Endothelial cell of umbilical vein (primary cell): ENCODE results near the gene MAGED4. TPM values are rescaled to one million over a fixed set of nuclear protein-coding genes. Genes with fewer than 3 reads are reported as not detected.
"Not testable (repeated sequence)": the region's sequence is repeated elsewhere in the genome, so short reads cannot be mapped to it uniquely, and the experiment has no call there.

ENCODE experiments used
- BruUV-seq: library from RNA; stranded (reverse); fragments of 400-500 nt; replicated peaks from 2 replicates; lab custom pipeline; 2021; lab: Mats Ljungman, UMichigan
- CTCF ChIA-PET: fragments of 300-600, 350-600 bp; sonication (Branson Sonifier 250); formaldehyde crosslinking; loops from one replicate; lab custom pipeline; 2021; ENCODE audit warnings: antibody characterized with exemption, inconsistent platforms; lab: Charles Lee
- POLR2A ChIA-PET: fragments of 300-600, 350-600 bp; sonication (Branson Sonifier 250); formaldehyde crosslinking; loops from one replicate; lab custom pipeline; 2021; ENCODE audit warnings: antibody characterized with exemption, inconsistent platforms; lab: Charles Lee
- DNase-seq: peaks from one replicate; pipeline ENCODE4 v3.0.0-alpha.2; 2011; ENCODE audit warnings: low read depth, low spot score
- FAIRE-seq: peaks from 2 replicates; lab custom pipeline; 2011; peaks lifted over from hg19 to GRCh38; lab: Jason Lieb, UNC
- H2AFZ ChIP-seq: 2 replicates; pipeline ENCODE4 v1.6.0; 2012; ENCODE audit warnings: low read depth, low read length, control low read depth, inconsistent platforms
- H3K27ac ChIP-seq: 2 replicates; pipeline ENCODE4 v1.5.1; 2011; ENCODE audit warnings: low read depth, mild to moderate bottlenecking, control low read depth, low read length, moderate library complexity; ENCODE audit not compliant: insufficient read depth
- H3K27me3 ChIP-seq, 2 experiments: 2 replicates each; pipeline versions ENCODE4 v1.6.0 to v1.6.1; 2011; ENCODE audit warnings: low read length in 2 of 2, mixed read lengths in 1 of 2; ENCODE audit not compliant: control insufficient read depth in 2 of 2, insufficient read depth in 2 of 2
- H3K36me3 ChIP-seq, 2 experiments: 2 replicates in 1 of 2; 3 replicates in 1 of 2; pipeline ENCODE4 v1.5.1; 2011; ENCODE audit warnings: low read length in 2 of 2, mild to moderate bottlenecking in 1 of 2, moderate library complexity in 1 of 2; ENCODE audit not compliant: control insufficient read depth in 2 of 2, insufficient read depth in 2 of 2; ENCODE audit errors: extremely low read depth in 1 of 2
- H3K4me1 ChIP-seq: 3 replicates; pipeline ENCODE4 v1.5.1; 2011; ENCODE audit warnings: mild to moderate bottlenecking, low read length; ENCODE audit not compliant: control insufficient read depth, insufficient read depth; ENCODE audit errors: extremely low read depth
- H3K4me2 ChIP-seq: 2 replicates; pipeline ENCODE4 v1.6.1; 2011; ENCODE audit warnings: low read length, control low read depth, mixed read lengths; ENCODE audit not compliant: insufficient read depth
- H3K4me3 ChIP-seq, 3 experiments: fragments of 200-600 bp in 1 of 3; sonication (generic), shearing (Covaris generic) in 1 of 3; replicated peaks in 1 of 3; 2 replicates each; pipeline ENCODE4 v1.5.1; 2011 to 2016; ENCODE audit warnings: control low read depth in 3 of 3, low read length in 3 of 3, mild to moderate bottlenecking in 2 of 3, inconsistent platforms in 1 of 3, low read depth in 1 of 3, moderate library complexity in 1 of 3; ENCODE audit not compliant: insufficient read depth in 1 of 3
- H3K79me2 ChIP-seq: 2 replicates; pipeline ENCODE4 v1.6.0; 2012; ENCODE audit warnings: low read length, inconsistent platforms; ENCODE audit not compliant: control insufficient read depth, insufficient read depth
- H3K9ac ChIP-seq: replicated peaks from 2 replicates; pipeline ENCODE3; 2011; ENCODE audit warnings: low read length, control low read depth; ENCODE audit not compliant: insufficient read depth; ENCODE audit errors: extremely low read depth
- H3K9me1 ChIP-seq: replicated peaks from 3 replicates; pipeline ENCODE4 v1.6.0; 2011; ENCODE audit warnings: mild to moderate bottlenecking, low read length; ENCODE audit not compliant: control insufficient read depth, insufficient read depth; ENCODE audit errors: extremely low read depth
- H3K9me3 ChIP-seq: replicated peaks from 2 replicates; pipeline ENCODE4 v1.5.1; 2012; ENCODE audit warnings: low read length, inconsistent platforms; ENCODE audit not compliant: control insufficient read depth, insufficient read depth
- H4K20me1 ChIP-seq: replicated peaks from 2 replicates; pipeline ENCODE3; 2011; ENCODE audit warnings: mild to moderate bottlenecking, low read length; ENCODE audit not compliant: control insufficient read depth, insufficient read depth; ENCODE audit errors: extremely low read depth
- dilution Hi-C: fragments of 300-500 bp; cut with MboI; formaldehyde crosslinking; loops from one replicate; pipeline ENCODE4 v1.15.0; 2019; ENCODE audit warnings: low sequenced_read_pairs; ENCODE audit not compliant: extremely low pct_ligation_motif_present
- intact Hi-C: fragments of 100-400 bp; cut with micrococcal nuclease; formaldehyde crosslinking; loops from one replicate; pipeline ENCODE4 v1.10.0; 2022
- polyA plus RNA-seq, 4 experiments: library from polyadenylated mRNA; depleted of rRNA in 3 of 4; stranded (reverse) in 3 of 4; unstranded in 1 of 4; fragments of >200 nt; gene quantifications; 2 replicates each; pipeline versions ENCODE4 v1.2.1 to v1.2.3, GENCODE V29; 2011 to 2012; ENCODE audit warnings: missing spikeins in 1 of 4
- total RNA-seq: library from RNA; stranded (reverse); gene quantifications from 2 replicates; pipeline ENCODE4 v1.2.3, GENCODE V29; 2021

Gene MAGED4
- total and polyA plus RNA-seq, 2 donors (not counting 3 experiments of a cell fraction or from before 2014, with no cell fraction given): 7.7 to 25.3 TPM

DNA sequence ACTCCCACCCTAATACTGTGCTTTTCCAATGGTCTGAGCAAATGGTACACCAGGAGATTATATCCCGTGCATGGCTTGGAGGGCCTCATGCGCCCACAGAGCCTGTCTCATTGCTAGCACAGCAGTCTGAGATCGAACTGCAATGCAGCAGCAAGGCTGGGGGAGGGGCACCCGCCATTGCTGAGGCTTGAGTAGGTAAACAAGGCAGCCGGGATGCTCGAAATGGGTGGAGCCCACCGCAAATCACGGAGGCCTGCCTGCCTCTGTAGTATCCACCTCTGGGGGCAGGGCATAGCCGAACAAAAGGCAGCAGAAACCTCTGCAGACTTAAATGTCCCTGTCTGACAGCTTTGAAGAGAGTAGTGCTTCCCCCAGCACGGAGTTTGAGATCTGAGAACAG, 13.6 kb upstream of the MAGED4 start:
- H3K4me3 ChIP-seq, BruUV-seq, H3K4me2 ChIP-seq, H3K9me3 ChIP-seq, H3K27me3 ChIP-seq, POLR2A ChIA-PET, CTCF ChIA-PET, DNase-seq, intact Hi-C loops, FAIRE-seq, H3K79me2 ChIP-seq, H3K4me1 ChIP-seq, H3K36me3 ChIP-seq, H3K9me1 ChIP-seq, H2AFZ ChIP-seq, H3K9ac ChIP-seq, dilution Hi-C loops, H3K27ac ChIP-seq, H4K20me1 ChIP-seq: not testable (repeated sequence)

DNA sequence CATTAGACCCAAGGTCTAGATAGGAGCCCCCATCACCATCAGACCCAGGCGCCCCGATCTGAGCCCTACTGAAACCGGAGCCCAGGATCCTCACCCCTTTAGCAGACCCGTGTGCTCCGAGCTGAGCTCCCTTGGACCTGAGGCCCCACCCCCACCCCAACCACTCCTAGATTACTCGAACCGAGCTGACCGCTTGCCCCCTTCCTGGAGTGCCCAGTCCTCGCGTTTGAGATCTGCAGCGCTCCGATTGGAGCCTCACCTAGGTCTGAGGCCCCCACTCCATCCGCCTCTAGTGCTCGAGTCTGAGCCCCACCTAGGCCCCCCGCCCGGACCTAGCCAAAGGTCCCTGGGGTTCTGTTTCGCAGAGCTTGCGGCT, 378 bp downstream of the MAGED4 start:
- H3K27ac ChIP-seq, dilution Hi-C loops, H3K4me3 ChIP-seq, H3K9me1 ChIP-seq, H4K20me1 ChIP-seq, H3K36me3 ChIP-seq, FAIRE-seq, intact Hi-C loops, H3K9me3 ChIP-seq, CTCF ChIA-PET, H3K9ac ChIP-seq, H3K27me3 ChIP-seq, H3K4me1 ChIP-seq, H3K4me2 ChIP-seq, POLR2A ChIA-PET, DNase-seq, H3K79me2 ChIP-seq, H2AFZ ChIP-seq: not testable (repeated sequence)
- TSS peak; percentile 44 for BruUV-seq

DNA sequence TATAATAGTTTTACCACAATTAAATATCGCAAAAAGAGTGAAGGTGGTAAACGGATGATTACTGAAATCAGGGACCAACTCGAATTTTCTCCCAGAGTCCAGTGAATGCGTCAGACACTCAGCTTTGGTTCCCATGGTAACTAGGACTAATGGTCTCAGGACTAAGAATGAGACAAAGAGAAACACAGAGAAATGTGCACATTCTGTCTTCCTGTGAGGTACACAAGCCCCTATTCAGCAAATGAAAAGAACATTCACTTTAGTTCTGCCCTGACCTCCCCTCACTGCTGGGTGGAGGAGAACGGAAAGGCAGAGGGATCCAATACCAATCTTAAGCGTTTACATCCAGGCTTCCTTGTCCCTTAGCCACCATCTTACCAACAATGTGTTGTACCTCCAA, 26.7 kb downstream of the MAGED4 start:
- H3K27ac ChIP-seq, H4K20me1 ChIP-seq, BruUV-seq, POLR2A ChIA-PET, H3K9me1 ChIP-seq, intact Hi-C loops, dilution Hi-C loops, FAIRE-seq, CTCF ChIA-PET, H3K9me3 ChIP-seq, H3K9ac ChIP-seq, DNase-seq, H2AFZ ChIP-seq, H3K4me1 ChIP-seq, H3K4me3 ChIP-seq, H3K4me2 ChIP-seq, H3K79me2 ChIP-seq, H3K27me3 ChIP-seq, H3K36me3 ChIP-seq: not testable (repeated sequence)
